Mammary microvascular endothelial cell (primary cell): ENCODE measurements around the gene ZNF786. TPM values are rescaled to one million over a fixed set of nuclear protein-coding genes. Genes with fewer than 3 reads are reported as not detected.

Experiments used
- total RNA-seq: library from RNA; depleted of rRNA; stranded (reverse); fragments of >200 nt; gene quantifications from 2 replicates; pipeline ENCODE4 v1.2.3, GENCODE V29; 2015

ZNF786 gene
- 4.2 and 4.7 TPM in 2 replicates for total RNA-seq

GRCh38 chr7:149090397-149091195, at the start of gene ZNF786:
ZNF786 (minus strand) TSS chr7:149090718; CDS start chr7:149090640, 78 bp downstream.

GRCh38 chr7:149125863-149126661, 35.5 kb upstream of the ZNF786 start, which contains the start of gene ZNF425:
ZNF425 (minus strand) TSS chr7:149126324; CDS start chr7:149126213, 111 bp downstream.

GRCh38 chr7:149028346-149029109, 62.0 kb downstream of the ZNF786 start, which contains the start of gene PDIA4:
PDIA4 (minus strand) TSS chr7:149028505; CDS start chr7:149028408, 97 bp downstream.

Other genes with a start within 250 kb of the ZNF786 start
- gene EZH2, start 206.4 kb downstream of the ZNF786 start, total RNA-seq, result 8.1 and 8.9 TPM in 2 replicates
- 231 and 234 TPM in 2 replicates for gene PDIA4, start 62.2 kb downstream of the ZNF786 start, total RNA-seq
- gene ZNF425, start 35.6 kb upstream of the ZNF786 start, total RNA-seq, result 0.40 and 0.74 TPM in 2 replicates
- 7.4 and 10.2 TPM in 2 replicates for gene ZNF398, start 56.7 kb upstream of the ZNF786 start, total RNA-seq
- 22.3 and 26.2 TPM in 2 replicates for gene ZNF282, start 104.8 kb upstream of the ZNF786 start, total RNA-seq
- 3.9 and 4.1 TPM in 2 replicates for gene ZNF212, start 148.9 kb upstream of the ZNF786 start, total RNA-seq
- gene ZNF783, start 171.5 kb upstream of the ZNF786 start, total RNA-seq, result 5.1 and 6.2 TPM in 2 replicates